ENCODE results near the gene HRAS.

HRAS gene

GRCh38 chr11:553083-553987, 18.0 kb upstream of the HRAS start:
- no peak for DNase-seq (ENCODE audit: low read depth)

GRCh38 chr11:551596-551995, 16.2 kb upstream of the HRAS start:
- DNase-seq (ENCODE audit: low read depth) = no peak

DNA sequence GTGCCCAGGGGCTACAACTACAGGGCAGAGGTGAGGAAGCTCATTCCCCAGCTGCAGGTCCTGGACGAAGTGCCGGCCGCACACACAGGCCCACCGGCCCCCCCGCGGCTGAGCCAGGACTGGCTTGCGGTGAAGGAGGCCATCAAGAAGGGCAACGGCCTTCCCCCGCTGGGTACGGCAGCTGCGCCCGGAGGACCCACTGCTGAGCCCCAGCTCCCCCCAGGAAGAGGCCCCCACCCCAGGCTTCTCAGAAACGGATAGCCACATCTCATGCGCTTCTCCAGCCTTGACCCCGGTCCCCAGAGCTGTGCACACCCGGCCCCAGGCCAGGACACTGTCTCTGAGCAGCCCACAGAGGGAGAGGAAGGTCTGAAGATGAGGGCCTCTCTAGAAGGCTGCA, 15.8 kb upstream of the HRAS start:
- no peak for DNase-seq (ENCODE audit: low read depth)

DNA sequence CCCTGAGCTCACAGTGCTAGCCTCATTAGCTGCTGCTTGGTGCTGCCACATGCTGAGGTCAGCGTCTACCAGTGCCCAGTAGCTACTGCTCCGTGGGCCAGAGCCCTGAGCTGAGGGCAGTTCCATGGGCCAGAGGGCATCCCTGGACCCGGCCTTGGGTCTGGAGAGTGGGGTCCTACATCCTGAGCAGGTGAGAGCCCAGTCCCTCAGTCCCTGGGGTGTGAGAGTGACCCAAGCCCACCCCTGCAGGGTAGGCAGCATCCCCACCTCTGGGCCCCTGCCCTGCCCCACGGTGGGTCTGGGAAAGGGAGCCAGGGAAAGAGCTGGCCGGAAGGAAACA, 15.3 kb upstream of the HRAS start:
- no peak for DNase-seq (ENCODE audit: low read depth)

- DNase-seq (ENCODE audit: low read depth) = no peak
Measured at GRCh38 chr11:550021-550745, 14.8 kb upstream of the HRAS start.

- DNase-seq (ENCODE audit: low read depth) = no peak
Measured at GRCh38 chr11:548700-549603, 13.6 kb upstream of the HRAS start.

- DNase-seq (ENCODE audit: low read depth) = no peak
Measured at GRCh38 chr11:545171-545570, 9.8 kb upstream of the HRAS start.

DNA sequence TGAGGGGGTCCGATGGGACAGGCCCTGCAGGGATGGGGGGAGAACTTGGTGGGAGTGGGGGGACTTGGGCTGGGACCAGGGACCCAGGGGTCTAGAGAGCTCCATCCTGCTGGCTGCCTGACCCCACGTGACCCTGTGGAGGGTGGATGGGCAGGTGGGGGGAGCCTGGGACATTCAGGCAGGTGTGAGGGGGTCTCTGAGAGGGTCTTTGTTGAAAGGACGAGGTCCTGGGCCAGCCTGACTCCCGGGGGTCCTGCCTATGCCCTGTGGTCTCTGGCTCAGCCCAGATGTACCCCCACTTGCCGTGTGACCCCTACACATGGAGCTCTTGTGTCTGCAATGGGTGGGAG, 9.4 kb upstream of the HRAS start:
- DNase-seq (ENCODE audit: low read depth) = no peak

- DNase-seq (ENCODE audit: low read depth) = no peak
Measured at GRCh38 chr11:541433-541885, 6.1 kb upstream of the HRAS start.

GRCh38 chr11:540583-541432, 5.4 kb upstream of the HRAS start:
- DNase-seq (ENCODE audit: low read depth) = no peak

- no peak for DNase-seq (ENCODE audit: low read depth)
Measured at GRCh38 chr11:539971-540481, 4.7 kb upstream of the HRAS start.

DNA sequence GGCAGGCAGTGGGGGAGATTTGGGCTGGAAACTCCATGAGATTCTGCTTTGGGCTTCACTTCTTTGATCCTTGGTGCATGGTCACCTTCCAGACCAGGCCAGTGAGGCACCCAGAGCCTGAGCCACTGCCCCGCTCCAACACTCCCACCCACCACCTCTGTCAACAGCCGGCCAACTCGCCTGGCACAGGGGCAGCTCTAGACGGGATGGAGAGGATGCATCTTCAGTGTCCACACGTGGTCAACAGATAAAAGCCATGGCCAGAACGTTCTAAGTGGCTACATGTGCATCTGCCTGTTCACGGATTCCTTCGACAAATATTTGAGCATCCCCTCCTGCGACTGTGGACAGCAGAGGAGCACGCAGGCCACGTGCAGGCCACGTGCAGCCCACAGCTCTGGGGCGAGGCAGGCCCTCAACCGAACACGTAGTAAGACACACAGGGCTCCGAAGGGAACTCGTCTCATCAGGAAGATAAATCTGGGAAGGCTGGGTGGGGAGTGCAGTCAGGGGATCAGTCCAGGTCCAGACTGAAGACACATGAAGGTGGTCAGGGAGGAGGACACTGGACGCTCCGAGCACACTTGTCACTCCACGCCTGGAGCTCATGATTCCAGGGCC, 3.2 kb upstream of the HRAS start:
- DNase-seq (ENCODE audit: low read depth) = no peak

DNA sequence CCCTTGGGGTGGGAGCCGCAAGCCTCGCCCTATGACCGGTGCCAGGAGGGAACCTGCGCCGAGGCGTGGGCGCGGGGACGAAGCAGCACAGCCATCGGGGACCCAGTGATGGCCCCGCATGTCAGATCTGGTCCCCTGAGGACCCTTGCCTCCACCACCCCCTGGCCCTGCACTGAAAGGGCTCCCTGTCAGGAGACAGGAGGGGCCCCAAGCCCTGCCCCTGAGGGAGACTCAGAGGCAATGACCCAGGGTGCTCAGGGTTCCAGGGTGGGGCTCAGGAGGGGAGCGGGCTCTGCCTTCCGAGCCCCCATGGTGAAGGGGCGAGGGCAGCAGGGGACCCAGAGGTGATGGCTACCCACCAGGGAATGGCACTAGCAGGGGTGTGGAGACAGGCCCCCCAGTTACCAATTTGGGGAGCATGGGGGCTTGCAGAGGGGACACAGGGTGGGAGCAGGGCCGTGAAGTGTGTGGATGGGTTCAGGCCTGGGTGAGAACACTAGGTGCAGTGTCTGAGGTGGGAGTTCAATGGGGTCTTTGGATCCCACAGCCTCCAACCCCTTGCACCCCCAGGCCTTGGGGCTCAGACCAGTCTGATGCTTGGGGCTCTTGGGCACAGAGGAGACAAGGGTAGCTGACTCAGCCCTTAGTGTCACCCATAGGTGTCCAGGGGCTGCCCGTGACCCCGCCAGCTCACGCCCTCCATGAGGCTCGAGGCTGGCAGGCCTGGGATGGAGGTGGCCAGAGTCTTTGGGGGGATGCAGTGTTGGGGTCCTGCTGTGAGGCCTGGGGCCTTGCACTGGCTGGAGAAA, 2.5 kb upstream of the HRAS start:
- DNase-seq (ENCODE audit: low read depth) = no peak

- peak; percentile 80 for DNase-seq (ENCODE audit: low read depth)
Measured at GRCh38 chr11:536841-537621, 1.7 kb upstream of the HRAS start, which contains the start of gene LRRC56. TSS of gene LRRC56 (plus strand) at chr11:537527. CDS start at chr11:540685, 3,158 bp downstream.

DNA sequence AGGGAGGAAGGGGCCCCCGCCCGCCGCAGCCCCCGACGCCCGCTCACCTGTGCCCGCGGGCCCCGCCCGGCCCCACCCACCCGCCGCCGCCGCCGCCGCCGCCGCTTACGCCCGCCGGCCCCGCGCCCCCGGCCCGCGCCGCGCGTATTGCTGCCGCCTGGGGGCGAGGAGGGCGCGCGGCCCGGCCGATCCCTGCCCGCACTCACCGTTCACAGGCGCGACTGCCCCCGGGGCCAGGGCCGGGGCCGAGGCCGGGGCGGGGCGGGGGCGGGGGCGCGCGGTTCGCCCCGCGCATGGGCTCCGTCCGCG, 212 bp downstream of the HRAS start:
- no peak for DNase-seq (ENCODE audit: low read depth)

DNA sequence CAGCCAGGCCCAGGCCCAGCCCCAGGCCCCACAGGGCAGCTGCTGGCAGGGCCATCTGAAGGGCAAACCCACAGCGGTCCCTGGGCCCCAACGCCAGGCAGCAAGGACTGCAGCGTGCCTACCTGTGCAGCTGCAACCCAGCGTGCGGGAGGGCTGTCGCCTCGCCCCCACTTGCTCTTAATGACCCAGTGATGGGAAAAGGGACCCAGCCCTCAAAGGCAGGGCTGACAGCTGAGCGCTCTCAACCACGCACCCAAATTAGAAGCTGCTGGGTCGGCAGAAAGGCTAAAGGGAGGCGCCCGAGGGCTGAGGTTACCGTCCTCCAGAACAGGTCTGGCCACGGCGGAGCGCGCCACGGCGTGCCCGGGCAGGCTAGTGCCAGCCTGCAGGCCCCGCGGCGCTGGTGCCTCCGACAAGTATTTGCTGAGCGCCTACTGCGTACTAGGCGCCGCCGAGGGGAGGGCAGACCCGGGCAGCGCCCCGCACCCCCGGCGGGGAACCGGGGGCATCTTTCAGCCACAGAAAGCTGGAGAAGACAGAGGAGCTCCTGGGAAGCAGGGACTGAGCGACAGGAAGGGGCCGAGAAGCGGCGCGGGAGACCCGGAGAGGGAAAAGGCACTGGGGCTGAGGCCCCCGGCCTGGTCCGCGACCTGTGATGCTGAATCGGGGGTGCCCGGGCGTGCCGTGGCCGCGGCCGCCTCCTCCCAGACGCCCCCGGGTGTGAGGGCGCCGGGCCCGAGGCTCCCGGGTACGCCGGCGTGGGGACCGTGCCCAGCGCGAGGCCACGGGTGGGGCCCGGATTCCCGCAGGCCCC, 773 bp downstream of the HRAS start:
- DNase-seq (ENCODE audit: low read depth) = no peak

- no peak for DNase-seq (ENCODE audit: low read depth)
Measured at GRCh38 chr11:533586-534395, 1.6 kb downstream of the HRAS start.
